Measurements from ENCODE around the gene FBLL1. TPM values are rescaled to one million over a fixed set of nuclear protein-coding genes. Genes with fewer than 3 reads are reported as not detected.
"Not testable (repeated sequence)": the region's sequence is repeated elsewhere in the genome, so short reads cannot be mapped to it uniquely, and the experiment has no call there.

FBLL1 gene
- total RNA-seq = 0.22 TPM

- no peak for ATAC-seq
- intact Hi-C loops (cut with DNase I) = no loop called here
Measured at GRCh38 chr5:168528521-168529373, at the start of gene FBLL1. Gene FBLL1, plus strand, starts transcription at chr5:168529305. Its CDS starts 200 bp downstream, at chr5:168529505.

GRCh38 chr5:168480601-168481000 lies 48.5 kb upstream of the FBLL1 start:
- ATAC-seq (no peak), DNase-seq (ENCODE audit: low spot score) (no peak)
- intact Hi-C loops (cut with DNase I) = no loop called here

More at GRCh38 chr5:168528521-168529373, at the start of gene FBLL1:
- DNase-seq (ENCODE audit: low spot score) = no peak

- DNase-seq (ENCODE audit: low spot score) (no peak), ATAC-seq (no peak)
- intact Hi-C loops (cut with DNase I) = no loop called here
Measured at GRCh38 chr5:168481330-168481788, 47.7 kb upstream of the FBLL1 start.

- ATAC-seq (no peak), DNase-seq (ENCODE audit: low spot score) (no peak)
- intact Hi-C loops (cut with DNase I) = no loop called here
Measured at GRCh38 chr5:168482361-168482760, 46.7 kb upstream of the FBLL1 start.

GRCh38 chr5:168486136-168486879 lies 42.8 kb upstream of the FBLL1 start, which contains the start of gene RARS1:
Gene RARS1, plus strand, starts transcription at chr5:168486471. Its CDS starts 28 bp downstream, at chr5:168486499.
- intact Hi-C loops (cut with DNase I) = no loop called here
- ATAC-seq = peak; percentile 100
- DNase-seq (ENCODE audit: low spot score) = peak; percentile 96

GRCh38 chr5:168489059-168489458 lies 40.0 kb upstream of the FBLL1 start:
- DNase-seq (ENCODE audit: low spot score) (no peak), ATAC-seq (no peak)
- intact Hi-C loops (cut with DNase I) = no loop called here

- ATAC-seq (no peak), DNase-seq (ENCODE audit: low spot score) (no peak)
- intact Hi-C loops (cut with DNase I) = no loop called here
Measured at GRCh38 chr5:168494057-168494555, 35.0 kb upstream of the FBLL1 start.

GRCh38 chr5:168502563-168503237 lies 26.4 kb upstream of the FBLL1 start:
- intact Hi-C loops (cut with DNase I) = no loop called here
- no peak for DNase-seq (ENCODE audit: low spot score)
- ATAC-seq = no peak

- ATAC-seq = no peak
- DNase-seq (ENCODE audit: low spot score) = no peak
- intact Hi-C loops (cut with DNase I) = no loop called here
Measured at GRCh38 chr5:168513861-168514428, 15.2 kb upstream of the FBLL1 start.

GRCh38 chr5:168525856-168526255 lies 3.2 kb upstream of the FBLL1 start:
- DNase-seq (ENCODE audit: low spot score) (no peak), ATAC-seq (no peak)
- intact Hi-C loops (cut with DNase I) = no loop called here

- intact Hi-C loops (cut with DNase I) = no loop called here
- DNase-seq (ENCODE audit: low spot score) = no peak
- no peak for ATAC-seq
Measured at GRCh38 chr5:168527756-168528295, 1.3 kb upstream of the FBLL1 start.

- intact Hi-C loops (cut with DNase I) = no loop called here
- no peak for ATAC-seq
- no peak for DNase-seq (ENCODE audit: low spot score)
Measured at GRCh38 chr5:168529374-168530234, 499 bp downstream of the FBLL1 start.

GRCh38 chr5:168530621-168531150 lies 1.6 kb downstream of the FBLL1 start:
- DNase-seq (ENCODE audit: low spot score) (no peak), ATAC-seq (no peak)
- intact Hi-C loops (cut with DNase I) = no loop called here

GRCh38 chr5:168531191-168531590 lies 2.1 kb downstream of the FBLL1 start:
- intact Hi-C loops (cut with DNase I) = no loop called here
- DNase-seq (ENCODE audit: low spot score) (no peak), ATAC-seq (no peak)

- intact Hi-C loops (cut with DNase I) = no loop called here
Measured at GRCh38 chr5:168531987-168532864, 3.1 kb downstream of the FBLL1 start.

GRCh38 chr5:168534351-168534750 lies 5.2 kb downstream of the FBLL1 start:
- ATAC-seq; DNase-seq (ENCODE audit: low spot score); intact Hi-C loops (cut with DNase I): not testable (repeated sequence)

More at GRCh38 chr5:168531987-168532864, 3.1 kb downstream of the FBLL1 start:
- ATAC-seq = no peak
- DNase-seq (ENCODE audit: low spot score) = no peak

Measured in sciatic nerve (tissue), 2 donors.